PC-9 (cell line): Measurements from ENCODE around the gene CHST11. TPM values are rescaled to one million over a fixed set of nuclear protein-coding genes. Genes with fewer than 3 reads are reported as not detected.

Experiments
- BruUV-seq: library from RNA; stranded (reverse); fragments of 400-500 nt; replicated peaks from 2 replicates; lab custom pipeline; 2021; lab: Mats Ljungman, UMichigan
- CTCF ChIA-PET: fragments of 300-600 bp; sonication (Branson Sonifier 250); formaldehyde crosslinking; loops from one replicate; lab custom pipeline; 2022; ENCODE audit warnings: antibody characterized with exemption; lab: Charles Lee
- POLR2A ChIA-PET: fragments of 300-600 bp; sonication (Branson Sonifier 250); formaldehyde crosslinking; loops from one replicate; lab custom pipeline; 2022; ENCODE audit warnings: antibody characterized with exemption; ENCODE audit not compliant: unreplicated experiment; lab: Charles Lee
- DNase-seq, 2 experiments: peaks; one replicate each; pipeline versions ENCODE4 v3.0.0 to v3.0.0-alpha.2; 2015 to 2022; ENCODE audit warnings: mixed read lengths in 1 of 2
- H2AFZ ChIP-seq: fragments of 200-600 bp; sonication (generic); 2 replicates; pipeline ENCODE4 v1.8.1; 2017; ENCODE audit warnings: antibody characterized with exemption
- H3F3A ChIP-seq: fragments of 200-600 bp; sonication (generic); 2 replicates; pipeline ENCODE4 v1.8.1; 2017; ENCODE audit warnings: antibody characterized with exemption, mild to moderate bottlenecking, low read depth; ENCODE audit not compliant: insufficient read depth
- H3K27ac ChIP-seq: fragments of 200-600 bp; sonication (generic); 2 replicates; pipeline ENCODE4 v1.6.1; 2016; ENCODE audit warnings: mixed run types
- H3K27me3 ChIP-seq: fragments of 200-600 bp; sonication (generic); 2 replicates; pipeline ENCODE4 v1.6.1; 2016; ENCODE audit warnings: low read depth, mixed run types; ENCODE audit not compliant: insufficient read depth
- H3K36me3 ChIP-seq: fragments of 200-600 bp; sonication (generic); 2 replicates; pipeline ENCODE4 v1.6.1; 2016; ENCODE audit warnings: low read depth, mixed run types
- H3K4me1 ChIP-seq: fragments of 200-600 bp; sonication (generic); replicated peaks from 2 replicates; pipeline ENCODE4 v1.6.1; 2016; ENCODE audit warnings: mixed run types; ENCODE audit not compliant: insufficient read depth
- H3K4me2 ChIP-seq: fragments of 200-600 bp; sonication (generic); 2 replicates; pipeline ENCODE4 v1.6.1; 2017; ENCODE audit warnings: mixed run types
- H3K4me3 ChIP-seq: fragments of 200-600 bp; sonication (generic); 2 replicates; pipeline ENCODE4 v1.6.1; 2016; ENCODE audit warnings: mixed run types
- H3K79me2 ChIP-seq: fragments of 200-600 bp; sonication (generic); 2 replicates; pipeline ENCODE4 v1.6.1; 2017; ENCODE audit warnings: low read depth, mixed run types
- H3K9me2 ChIP-seq: fragments of 200-600 bp; sonication (generic); 2 replicates; pipeline ENCODE4 v1.8.1; 2017; ENCODE audit warnings: mild to moderate bottlenecking; ENCODE audit not compliant: insufficient read depth
- H3K9me3 ChIP-seq: fragments of 200-600 bp; sonication (generic); 2 replicates; pipeline ENCODE4 v1.8.1; 2016; ENCODE audit warnings: low read depth; ENCODE audit not compliant: insufficient read depth
- H4K20me1 ChIP-seq: fragments of 200-600 bp; sonication (generic); 2 replicates; pipeline ENCODE4 v1.8.1; 2017; ENCODE audit not compliant: insufficient read depth
- EZH2 ChIP-seq: fragments of 200-600 bp; sonication (generic); IDR thresholded peaks from 2 replicates; pipeline ENCODE4 v1.8.0; 2017; ENCODE audit warnings: antibody characterized with exemption, low read depth
- intact Hi-C: fragments of 100-400 bp; cut with micrococcal nuclease; formaldehyde crosslinking; loops from one replicate; pipeline ENCODE4 v1.10.0; 2022; ENCODE audit not compliant: unreplicated experiment
- total RNA-seq: library from RNA; stranded (reverse); gene quantifications from 2 replicates; pipeline ENCODE4 v1.2.3, GENCODE V29; 2021
- TF ChIP-seq, protein P1 (sequence below): fragments of 200-600 bp; sonication (generic); conservative IDR thresholded peaks from 2 replicates; pipeline ENCODE4 v1.6.1; 2017; ENCODE audit warnings: mixed run types, antibody characterized with exemption, mild to moderate bottlenecking, moderate library complexity

Gene CHST11
- total RNA-seq, 1 experiment from 2014 or later = 39.9 TPM

DNA sequence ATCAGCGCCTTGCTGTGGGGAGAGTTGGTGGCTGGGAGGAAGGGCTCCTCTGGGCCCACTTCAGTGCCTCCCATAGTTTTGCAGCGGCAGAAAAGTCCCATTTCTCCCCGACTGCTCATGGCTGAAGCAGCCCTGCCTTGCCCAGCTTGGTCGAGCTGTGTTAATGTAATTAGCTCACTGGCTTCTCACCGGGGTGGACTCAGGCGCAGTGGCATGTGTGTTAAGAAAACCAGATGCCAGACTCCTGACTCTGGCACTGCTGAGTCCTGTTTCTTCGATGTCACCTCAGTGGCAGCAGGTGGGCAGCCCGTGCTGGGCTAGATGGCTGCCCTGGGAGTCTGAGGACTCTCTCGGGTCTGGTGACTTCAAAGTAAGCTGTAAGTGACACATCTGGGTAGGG, 47.4 kb downstream of the CHST11 start:
- Histone ChIP-seq H3K4me2 (no peak overlapping the region), H3K79me2 (peaks cover 100% of the 10 kb centered on the region), H2AFZ (no peak overlapping the region), H3K9me3 (no peaks in the 10 kb centered on the region), H3F3A (peaks cover 46% of the 10 kb centered on the region; the same call in 1 of the 2 replicates), H3K36me3 (no peaks in the 10 kb centered on the region), H3K9me2 (no peaks in the 10 kb centered on the region), H3K27me3 (no peaks in the 10 kb centered on the region), H3K27ac (no peak overlapping the region), H3K4me3 (no peak overlapping the region), H3K4me1 (peaks cover 8% of the 10 kb centered on the region; the same call in 1 of the 2 replicates), H4K20me1 (peaks cover 73% of the 10 kb centered on the region)
- CTCF ChIA-PET = no interaction called here
- POLR2A ChIA-PET = no interaction called here
- intact Hi-C loops = no loop called here
- no peak for DNase-seq
- TF ChIP-seq EZH2 = no peak
- TF ChIP-seq, protein P1, sequence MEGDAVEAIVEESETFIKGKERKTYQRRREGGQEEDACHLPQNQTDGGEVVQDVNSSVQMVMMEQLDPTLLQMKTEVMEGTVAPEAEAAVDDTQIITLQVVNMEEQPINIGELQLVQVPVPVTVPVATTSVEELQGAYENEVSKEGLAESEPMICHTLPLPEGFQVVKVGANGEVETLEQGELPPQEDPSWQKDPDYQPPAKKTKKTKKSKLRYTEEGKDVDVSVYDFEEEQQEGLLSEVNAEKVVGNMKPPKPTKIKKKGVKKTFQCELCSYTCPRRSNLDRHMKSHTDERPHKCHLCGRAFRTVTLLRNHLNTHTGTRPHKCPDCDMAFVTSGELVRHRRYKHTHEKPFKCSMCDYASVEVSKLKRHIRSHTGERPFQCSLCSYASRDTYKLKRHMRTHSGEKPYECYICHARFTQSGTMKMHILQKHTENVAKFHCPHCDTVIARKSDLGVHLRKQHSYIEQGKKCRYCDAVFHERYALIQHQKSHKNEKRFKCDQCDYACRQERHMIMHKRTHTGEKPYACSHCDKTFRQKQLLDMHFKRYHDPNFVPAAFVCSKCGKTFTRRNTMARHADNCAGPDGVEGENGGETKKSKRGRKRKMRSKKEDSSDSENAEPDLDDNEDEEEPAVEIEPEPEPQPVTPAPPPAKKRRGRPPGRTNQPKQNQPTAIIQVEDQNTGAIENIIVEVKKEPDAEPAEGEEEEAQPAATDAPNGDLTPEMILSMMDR = no peak
- no TSS peak for BruUV-seq

DNA sequence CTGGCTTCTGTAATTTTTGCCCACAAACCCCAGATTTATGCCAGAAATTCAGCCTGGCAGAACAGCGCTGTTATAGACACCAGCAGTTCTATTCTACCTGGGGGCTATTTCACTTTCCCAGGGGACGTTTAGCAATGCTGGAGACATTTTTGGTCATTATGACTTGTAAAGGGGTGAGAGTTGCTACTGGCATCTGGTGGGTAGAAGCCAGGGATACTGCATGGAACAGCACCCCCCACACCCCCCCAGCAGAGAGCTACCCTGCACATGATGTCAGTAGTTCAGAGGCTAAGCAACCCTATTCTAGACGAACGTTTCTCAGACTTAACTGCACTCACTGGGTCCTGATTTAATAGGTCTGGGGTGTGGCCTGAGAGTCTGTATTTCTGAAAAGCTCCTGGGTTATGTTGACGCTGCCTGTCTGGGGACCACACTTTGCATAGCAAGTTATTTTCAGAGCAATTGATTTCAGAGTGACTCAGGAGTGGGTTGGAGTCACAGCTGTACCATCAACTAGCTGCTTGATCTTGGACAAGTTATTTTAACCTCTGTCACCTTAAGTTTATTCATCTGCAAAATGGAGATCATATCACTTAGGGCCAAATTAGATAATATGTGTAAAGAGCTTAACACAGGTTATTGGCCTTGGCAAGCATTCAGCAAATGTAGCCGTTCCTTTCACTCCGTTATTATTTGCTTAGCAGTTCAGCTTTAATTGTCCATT, 48.5 kb downstream of the CHST11 start:
- Histone ChIP-seq H3K27me3 (no peaks in the 10 kb centered on the region), H3K4me2 (no peak overlapping the region), H3K79me2 (peaks cover 100% of the 10 kb centered on the region), H3K27ac (no peak overlapping the region), H3K36me3 (no peaks in the 10 kb centered on the region; the same call in 1 of the 2 replicates), H2AFZ (no peak overlapping the region), H3K4me3 (no peak overlapping the region), H3K4me1 (peaks cover 8% of the 10 kb centered on the region; the same call in 1 of the 2 replicates), H3K9me3 (no peaks in the 10 kb centered on the region), H3F3A (peaks cover 42% of the 10 kb centered on the region; the same call in 1 of the 2 replicates), H3K9me2 (no peaks in the 10 kb centered on the region), H4K20me1 (peaks cover 78% of the 10 kb centered on the region)
- CTCF ChIA-PET = interaction anchor here (0.6 kb wide), 1 partner anchor 86 kb away, joined by 8 read pairs; no protein-coding TSS in a partner anchor
- BruUV-seq = no TSS peak
- intact Hi-C loops = no loop called here
- TF ChIP-seq, protein P1 = no peak
- no peak for TF ChIP-seq EZH2
- POLR2A ChIA-PET = no interaction called here
- peak in 1 of 2 experiments; percentile 70 for DNase-seq

DNA sequence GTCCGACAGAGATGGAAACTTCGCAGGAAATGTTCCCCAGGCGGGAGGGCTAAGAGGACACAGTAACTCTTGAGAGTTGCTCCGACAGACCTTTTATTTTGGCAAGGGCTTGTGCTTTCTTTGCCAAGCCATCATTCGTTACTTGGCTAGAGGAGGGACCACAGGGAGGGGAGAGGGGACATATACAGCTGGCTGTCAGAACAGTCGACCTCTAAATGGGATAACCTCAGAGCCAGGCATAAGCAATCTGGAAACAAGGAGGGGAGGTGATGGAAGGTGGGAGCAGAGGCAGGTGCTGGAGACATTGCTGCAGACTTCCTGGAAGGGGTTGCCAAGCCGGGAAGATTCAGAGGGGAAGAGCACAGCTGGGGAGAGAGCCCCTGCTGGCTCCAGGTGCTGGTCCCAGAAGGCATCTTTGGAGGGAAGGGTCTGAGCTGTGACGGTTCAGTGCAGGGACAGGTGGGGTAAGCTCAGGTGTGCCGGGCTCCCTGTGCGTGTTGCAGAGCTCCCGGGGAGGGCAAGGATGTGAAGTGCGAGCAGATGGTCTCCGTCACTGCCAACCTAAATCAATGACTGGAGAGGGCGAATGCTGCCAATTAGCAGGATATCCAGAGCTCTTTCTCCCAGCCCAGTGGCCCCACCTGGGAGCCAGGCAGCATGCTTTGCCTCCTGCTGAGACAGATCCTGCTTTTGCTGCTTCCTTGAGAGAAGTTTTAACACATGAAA, 50.1 kb downstream of the CHST11 start:
- Histone ChIP-seq H3K4me3 (no peak overlapping the region), H3K4me2 (no peak overlapping the region), H3K36me3 (no peaks in the 10 kb centered on the region; the same call in 1 of the 2 replicates), H2AFZ (no peak overlapping the region), H3K9me3 (no peaks in the 10 kb centered on the region), H3K79me2 (peaks cover 99% of the 10 kb centered on the region), H3K9me2 (no peaks in the 10 kb centered on the region), H3K27ac (no peak overlapping the region), H3F3A (peaks cover 38% of the 10 kb centered on the region; the same call in 1 of the 2 replicates), H3K4me1 (peaks cover 8% of the 10 kb centered on the region; the same call in 1 of the 2 replicates), H4K20me1 (peaks cover 78% of the 10 kb centered on the region), H3K27me3 (no peaks in the 10 kb centered on the region)
- ChIA-PET POLR2A (no interaction called here), CTCF (no interaction called here)
- TF ChIP-seq, protein P1 = no peak
- TF ChIP-seq EZH2 = no peak
- intact Hi-C loops = no loop called here
- DNase-seq = no peak
- no TSS peak for BruUV-seq
